ENCODE measurements around the gene APOA4. TPM values are rescaled to one million over a fixed set of nuclear protein-coding genes. Genes with fewer than 3 reads are reported as not detected.

The APOA4 gene
- total RNA-seq, 4 donors from 2014 or later, result 0.26 to 0.40 TPM; not detected in 2

DNA sequence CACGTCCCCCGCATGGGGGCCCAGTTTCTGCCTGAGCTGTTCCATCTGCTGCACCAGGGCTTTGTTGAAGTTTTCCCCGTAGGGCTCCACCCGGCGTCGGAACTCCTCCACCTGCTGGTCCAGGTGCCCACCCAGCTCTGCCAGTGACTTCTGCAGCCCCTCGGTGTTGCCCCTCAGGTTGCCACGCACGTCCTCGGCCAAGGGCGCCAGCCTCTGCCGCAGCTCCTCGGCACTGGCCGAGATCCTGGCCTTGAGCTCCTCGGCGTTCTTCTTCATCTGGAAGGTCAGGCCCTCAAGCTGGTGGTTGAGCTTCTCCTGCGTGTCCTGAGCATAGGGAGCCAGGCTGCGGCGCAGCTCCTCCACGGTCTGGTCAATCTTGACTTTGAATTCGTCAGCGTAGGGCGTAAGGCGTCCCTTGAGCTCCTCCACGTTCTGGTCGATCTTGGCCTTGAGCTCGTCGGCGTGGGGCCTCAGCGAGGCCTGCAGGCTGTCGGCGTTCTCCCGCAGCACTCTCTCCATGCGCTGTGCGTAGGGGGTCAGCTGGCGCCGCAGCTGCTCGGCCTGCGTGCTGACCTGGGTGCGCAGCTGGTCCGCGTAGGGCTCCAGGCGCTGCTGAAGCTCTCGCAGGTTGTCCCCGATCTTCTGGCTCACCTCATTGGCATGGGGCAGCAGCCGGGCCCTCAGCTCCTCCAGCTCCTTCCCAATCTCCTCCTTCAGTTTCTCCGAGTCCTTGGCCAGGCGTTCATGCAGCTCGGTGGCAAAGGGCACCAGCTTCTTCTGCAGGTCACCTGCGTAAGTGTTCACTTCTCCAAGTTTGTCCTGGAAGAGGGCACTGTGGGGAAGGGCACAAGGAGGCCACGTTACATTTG lies 1.8 kb downstream of the APOA4 start:
- Histone ChIP-seq H3K4me3 (no peak overlapping the region), H3K27me3 (no peaks in the 10 kb centered on the region), H3K4me1 (no peaks in the 10 kb centered on the region), H3K27ac (replicated peaks in 1 of 4) (no peak overlapping the region), H3K9me3 (no peaks in the 10 kb centered on the region), H3K36me3 (no peaks in the 10 kb centered on the region)
- TF ChIP-seq, protein P1, sequence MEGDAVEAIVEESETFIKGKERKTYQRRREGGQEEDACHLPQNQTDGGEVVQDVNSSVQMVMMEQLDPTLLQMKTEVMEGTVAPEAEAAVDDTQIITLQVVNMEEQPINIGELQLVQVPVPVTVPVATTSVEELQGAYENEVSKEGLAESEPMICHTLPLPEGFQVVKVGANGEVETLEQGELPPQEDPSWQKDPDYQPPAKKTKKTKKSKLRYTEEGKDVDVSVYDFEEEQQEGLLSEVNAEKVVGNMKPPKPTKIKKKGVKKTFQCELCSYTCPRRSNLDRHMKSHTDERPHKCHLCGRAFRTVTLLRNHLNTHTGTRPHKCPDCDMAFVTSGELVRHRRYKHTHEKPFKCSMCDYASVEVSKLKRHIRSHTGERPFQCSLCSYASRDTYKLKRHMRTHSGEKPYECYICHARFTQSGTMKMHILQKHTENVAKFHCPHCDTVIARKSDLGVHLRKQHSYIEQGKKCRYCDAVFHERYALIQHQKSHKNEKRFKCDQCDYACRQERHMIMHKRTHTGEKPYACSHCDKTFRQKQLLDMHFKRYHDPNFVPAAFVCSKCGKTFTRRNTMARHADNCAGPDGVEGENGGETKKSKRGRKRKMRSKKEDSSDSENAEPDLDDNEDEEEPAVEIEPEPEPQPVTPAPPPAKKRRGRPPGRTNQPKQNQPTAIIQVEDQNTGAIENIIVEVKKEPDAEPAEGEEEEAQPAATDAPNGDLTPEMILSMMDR (IDR thresholded peaks at IDR 0.05), result no peak
- no peak for TF ChIP-seq EP300 (IDR thresholded peaks at IDR 0.05)
- no peak for DNase-seq (ENCODE audit: extremely low spot score)
- intact Hi-C loops (cut with DNase I), result no loop called here
- WGBS, result 91% methylated on average over 24 of the region's 51 CpGs

DNA sequence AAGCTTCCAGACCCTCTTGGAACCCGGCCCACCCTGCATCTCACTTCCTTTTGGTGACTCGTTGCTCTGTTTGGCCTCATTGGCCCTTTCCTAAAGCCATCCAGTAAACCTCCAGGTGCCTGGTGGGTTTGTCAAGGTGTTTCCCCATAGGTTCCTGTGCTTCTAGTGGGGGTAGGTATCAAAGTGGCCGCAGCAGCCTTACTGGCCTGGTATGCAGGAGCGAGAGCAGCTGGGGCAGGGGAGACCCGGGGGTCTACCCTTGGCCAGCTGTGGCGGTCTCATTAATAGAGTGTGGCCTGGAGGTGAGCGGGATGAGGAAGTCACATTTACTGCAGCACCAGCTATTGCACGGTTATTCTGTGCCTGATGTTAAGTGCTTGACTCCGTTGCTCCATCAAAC lies 4.1 kb downstream of the APOA4 start:
- H3K36me3 ChIP-seq, result no peaks in the 10 kb centered on the region

DNA sequence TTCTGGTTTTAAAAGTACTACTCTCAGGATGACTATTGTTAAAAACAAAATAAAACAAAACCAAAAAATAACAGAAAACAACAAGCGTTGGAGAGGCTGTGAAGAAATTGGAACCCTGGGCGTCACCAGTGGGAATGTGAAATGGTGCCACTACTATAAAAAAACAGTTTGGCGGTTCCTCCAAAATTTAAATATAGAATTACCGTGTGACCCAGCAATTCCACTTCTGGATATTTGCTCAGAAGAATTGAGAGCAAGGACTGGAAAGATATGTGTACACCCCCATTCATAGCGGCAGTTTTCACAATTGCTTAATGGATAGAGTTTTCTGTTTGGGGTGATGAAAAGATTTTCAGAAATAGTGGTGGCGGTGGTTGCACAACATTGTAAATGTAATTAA lies 8.6 kb downstream of the APOA4 start:
- no peak for DNase-seq (ENCODE audit: extremely low spot score)
- Histone ChIP-seq H3K27ac (replicated peaks in 1 of 4) (no peak overlapping the region), H3K27me3 (no peaks in the 10 kb centered on the region), H3K36me3 (no peaks in the 10 kb centered on the region), H3K9me3 (no peaks in the 10 kb centered on the region), H3K4me1 (no peaks in the 10 kb centered on the region), H3K4me3 (no peak overlapping the region)
- 75% methylated on average over 6 of the region's 6 CpGs for WGBS
- intact Hi-C loops (cut with DNase I), result no loop called here
- no peak for TF ChIP-seq POLR2A (IDR thresholded peaks at IDR 0.05; ENCODE audit: low read depth)
- TF ChIP-seq, protein P1 (IDR thresholded peaks at IDR 0.05), result no peak
- no peak for TF ChIP-seq POLR2AphosphoS5 (IDR thresholded peaks at IDR 0.05)
- TF ChIP-seq EP300 (IDR thresholded peaks at IDR 0.05), result no peak

More for the DNA sequence above, 4.1 kb downstream of the APOA4 start:
- 89% methylated on average over 9 of the region's 9 CpGs for WGBS
- H3K9me3 ChIP-seq, result no peaks in the 10 kb centered on the region
- TF ChIP-seq, protein P1 (IDR thresholded peaks at IDR 0.05), result no peak
- no peak for DNase-seq (ENCODE audit: extremely low spot score)
- H3K27me3 ChIP-seq, result no peaks in the 10 kb centered on the region
- intact Hi-C loops (cut with DNase I), result no loop called here
- no peak overlapping the region for H3K4me3 ChIP-seq
- H3K27ac ChIP-seq (replicated peaks in 1 of 4), result no peak overlapping the region
- no peaks in the 10 kb centered on the region for H3K4me1 ChIP-seq

DNA sequence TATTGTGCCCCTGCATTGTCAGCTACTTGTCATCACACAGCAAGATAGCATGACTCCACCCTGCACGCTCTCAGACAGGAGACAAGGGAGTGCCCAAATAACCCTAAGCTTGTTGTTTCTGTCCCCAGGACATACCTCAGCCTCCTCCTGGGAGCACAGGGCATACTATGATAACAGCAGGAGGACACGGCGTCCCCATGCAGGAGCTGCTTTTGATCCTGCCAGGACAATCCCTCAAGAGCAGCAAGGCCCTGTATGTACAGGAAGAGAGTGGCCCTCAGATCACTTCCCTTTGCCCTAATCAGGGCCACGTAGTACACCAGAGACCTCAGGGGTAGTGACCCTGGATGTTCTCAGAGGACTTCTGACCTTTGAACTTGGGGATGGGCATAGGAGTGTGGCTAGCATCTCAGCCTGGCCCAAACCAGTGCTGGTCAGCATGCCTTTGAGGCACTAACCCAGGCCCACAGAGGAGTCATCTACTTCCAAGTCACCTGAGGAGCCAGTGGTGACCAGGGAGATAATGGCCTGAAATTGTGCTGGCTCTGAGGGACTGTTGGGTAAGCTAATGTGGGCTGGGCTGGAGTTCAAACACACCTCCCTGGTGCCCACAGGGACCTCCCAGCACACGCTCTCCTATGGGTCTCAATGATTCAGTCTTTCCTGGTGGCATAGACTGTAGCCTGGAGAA lies 9.2 kb downstream of the APOA4 start:
- no peaks in the 10 kb centered on the region for H3K36me3 ChIP-seq
- TF ChIP-seq POLR2A (IDR thresholded peaks at IDR 0.05; ENCODE audit: low read depth), result no peak
- TF ChIP-seq, protein P1 (IDR thresholded peaks at IDR 0.05), result no peak
- TF ChIP-seq EP300 (IDR thresholded peaks at IDR 0.05), result no peak
- TF ChIP-seq POLR2AphosphoS5 (IDR thresholded peaks at IDR 0.05), result no peak
- no peak overlapping the region for H3K4me3 ChIP-seq
- 92% methylated on average over 4 of the region's 5 CpGs for WGBS
- H3K27me3 ChIP-seq, result no peaks in the 10 kb centered on the region
- no peaks in the 10 kb centered on the region for H3K9me3 ChIP-seq
- no peak overlapping the region for H3K27ac ChIP-seq (replicated peaks in 1 of 4)
- H3K4me1 ChIP-seq, result no peaks in the 10 kb centered on the region
- intact Hi-C loops (cut with DNase I), result no loop called here
- DNase-seq (ENCODE audit: extremely low spot score), result no peak
